Astrocyte (in vitro differentiated cells and primary cell): Measurements from ENCODE around the gene RALY. TPM values are rescaled to one million over a fixed set of nuclear protein-coding genes. Genes with fewer than 3 reads are reported as not detected.
A peak's percentile ranks its signal among the peaks of the same experiment; 100 is the strongest.

ENCODE experiments used
- DNase-seq: peaks from one replicate; pipeline ENCODE4 v3.0.0-alpha.2; 2010; ENCODE audit warnings: low read depth
- FAIRE-seq: peaks from 2 replicates; lab custom pipeline; 2011; peaks lifted over from hg19 to GRCh38; lab: Jason Lieb, UNC
- H2AFZ ChIP-seq: 2 replicates; pipeline ENCODE4 v1.6.0; 2012; ENCODE audit warnings: low read depth, low read length, inconsistent platforms
- H3K27ac ChIP-seq: 2 replicates; pipeline ENCODE4 v1.5.1; 2011; ENCODE audit warnings: low read depth, low read length, inconsistent platforms
- H3K27me3 ChIP-seq: 2 replicates; pipeline ENCODE4 v1.6.0; 2011; ENCODE audit warnings: low read length, inconsistent platforms; ENCODE audit not compliant: insufficient read depth
- H3K36me3 ChIP-seq: 2 replicates; pipeline ENCODE4 v1.5.1; 2011; ENCODE audit warnings: low read length, inconsistent platforms; ENCODE audit not compliant: insufficient read depth
- H3K4me1 ChIP-seq: 2 replicates; pipeline ENCODE4 v1.5.1; 2011; ENCODE audit warnings: low read length, inconsistent platforms; ENCODE audit not compliant: insufficient read depth
- H3K4me2 ChIP-seq: 2 replicates; pipeline ENCODE4 v1.6.0; 2012; ENCODE audit warnings: low read length, inconsistent platforms
- H3K4me3 ChIP-seq: 2 replicates; pipeline ENCODE4 v1.5.1; 2011; ENCODE audit warnings: low read depth, mild to moderate bottlenecking, low read length, inconsistent platforms; ENCODE audit not compliant: insufficient read depth
- H3K79me2 ChIP-seq: 2 replicates; pipeline ENCODE4 v1.6.0; 2012; ENCODE audit warnings: mild to moderate bottlenecking, low read length, inconsistent platforms; ENCODE audit not compliant: insufficient read depth
- H3K9ac ChIP-seq: 2 replicates; pipeline ENCODE4 v1.6.0; 2012; ENCODE audit warnings: mild to moderate bottlenecking, low read length, inconsistent platforms
- H3K9me3 ChIP-seq: 2 replicates; pipeline ENCODE4 v1.5.1; 2012; ENCODE audit warnings: low read depth, mild to moderate bottlenecking, low read length, inconsistent platforms; ENCODE audit not compliant: insufficient read depth
- H4K20me1 ChIP-seq: 2 replicates; pipeline ENCODE4 v1.6.0; 2012; ENCODE audit warnings: low read length, inconsistent platforms; ENCODE audit not compliant: insufficient read depth
- H3K27ac Mint-ChIP-seq: one replicate; pipeline ENCODE4 v1.8.0; 2021; ENCODE audit warnings: mild to moderate bottlenecking, mixed read lengths; ENCODE audit not compliant: unreplicated experiment
- H3K27me3 Mint-ChIP-seq: one replicate; pipeline ENCODE4 v1.8.0; 2021; ENCODE audit warnings: low read depth, mixed read lengths; ENCODE audit not compliant: unreplicated experiment
- H3K36me3 Mint-ChIP-seq: one replicate; pipeline ENCODE4 v1.8.0; 2021; ENCODE audit warnings: low read depth, mixed read lengths; ENCODE audit not compliant: unreplicated experiment
- H3K4me1 Mint-ChIP-seq: one replicate; pipeline ENCODE4 v1.8.0; 2021; ENCODE audit warnings: low read depth, mixed read lengths; ENCODE audit not compliant: unreplicated experiment
- H3K4me3 Mint-ChIP-seq: one replicate; pipeline ENCODE4 v1.8.0; 2021; ENCODE audit warnings: mild to moderate bottlenecking, moderate library complexity, mixed read lengths; ENCODE audit not compliant: unreplicated experiment
- H3K9me3 Mint-ChIP-seq: one replicate; pipeline ENCODE4 v1.8.0; 2021; ENCODE audit warnings: mild to moderate bottlenecking, mixed read lengths; ENCODE audit not compliant: unreplicated experiment
- EZH2 ChIP-seq: IDR thresholded peaks from 2 replicates; pipeline ENCODE4 v1.6.1; 2012; ENCODE audit warnings: mild to moderate bottlenecking, low read length, inconsistent platforms; ENCODE audit not compliant: insufficient read depth
- total RNA-seq: library from RNA; stranded (reverse); gene quantifications from 2 replicates; pipeline ENCODE4 v1.2.1, GENCODE V29; 2021
- TF ChIP-seq, protein P1 (sequence below): IDR thresholded peaks from 2 replicates; pipeline ENCODE4 v1.5.1; 2011; ENCODE audit warnings: low read depth, mild to moderate bottlenecking, inconsistent platforms, low read length, moderate library complexity; ENCODE audit not compliant: insufficient read depth

RALY gene
- total RNA-seq, 1 donor from 2014 or later, result 105 TPM

DNA sequence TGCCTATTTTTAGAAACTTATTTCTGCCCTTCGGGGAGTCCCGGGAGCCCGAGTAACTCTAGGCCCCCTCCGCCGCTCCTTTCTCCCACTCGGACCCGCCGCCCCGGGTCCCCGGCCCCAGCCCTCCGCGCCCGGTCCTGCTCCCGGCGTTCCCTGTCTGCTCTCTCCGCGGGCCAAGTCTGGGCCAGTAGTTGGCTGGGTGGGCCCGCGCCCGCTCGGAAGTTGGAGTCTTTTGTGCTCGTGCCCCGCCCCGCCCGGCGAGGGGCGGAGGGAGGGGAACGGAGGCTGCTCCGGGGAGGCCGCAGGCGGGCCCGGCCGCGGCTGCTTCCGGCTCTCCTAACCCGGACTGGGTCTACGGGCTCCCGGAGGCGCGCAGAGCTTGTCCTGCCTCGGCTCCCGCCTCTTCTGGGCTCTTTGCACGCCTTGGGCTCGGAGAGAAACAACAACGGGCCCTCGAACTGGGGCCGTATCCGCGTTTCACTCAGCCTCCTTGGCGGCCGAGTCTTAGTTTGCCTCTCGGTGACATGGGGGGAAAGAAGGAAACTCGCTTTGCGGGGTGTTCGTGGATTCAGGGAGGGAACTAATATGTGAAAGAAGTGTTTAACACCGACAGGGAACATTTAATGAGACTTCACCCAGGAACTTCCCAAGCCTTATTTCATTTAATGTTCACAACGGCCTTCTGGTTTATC lies 657 bp downstream of the RALY start:
- Mint-ChIP-seq H3K27ac (peak overlapping the region; percentile 77), H3K9me3 (peaks cover 1% of the 10 kb centered on the region), H3K27me3 (no peaks in the 10 kb centered on the region), H3K36me3 (peaks cover 10% of the 10 kb centered on the region), H3K4me1 (peaks cover 15% of the 10 kb centered on the region), H3K4me3 (peak overlapping the region; percentile 95)
- no peaks in the 10 kb centered on the region for H3K36me3 ChIP-seq
- H4K20me1 ChIP-seq, result peaks cover 49% of the 10 kb centered on the region
- peak overlapping the region; percentile 67 for H2AFZ ChIP-seq
- no peak for TF ChIP-seq EZH2
- TF ChIP-seq, protein P1, sequence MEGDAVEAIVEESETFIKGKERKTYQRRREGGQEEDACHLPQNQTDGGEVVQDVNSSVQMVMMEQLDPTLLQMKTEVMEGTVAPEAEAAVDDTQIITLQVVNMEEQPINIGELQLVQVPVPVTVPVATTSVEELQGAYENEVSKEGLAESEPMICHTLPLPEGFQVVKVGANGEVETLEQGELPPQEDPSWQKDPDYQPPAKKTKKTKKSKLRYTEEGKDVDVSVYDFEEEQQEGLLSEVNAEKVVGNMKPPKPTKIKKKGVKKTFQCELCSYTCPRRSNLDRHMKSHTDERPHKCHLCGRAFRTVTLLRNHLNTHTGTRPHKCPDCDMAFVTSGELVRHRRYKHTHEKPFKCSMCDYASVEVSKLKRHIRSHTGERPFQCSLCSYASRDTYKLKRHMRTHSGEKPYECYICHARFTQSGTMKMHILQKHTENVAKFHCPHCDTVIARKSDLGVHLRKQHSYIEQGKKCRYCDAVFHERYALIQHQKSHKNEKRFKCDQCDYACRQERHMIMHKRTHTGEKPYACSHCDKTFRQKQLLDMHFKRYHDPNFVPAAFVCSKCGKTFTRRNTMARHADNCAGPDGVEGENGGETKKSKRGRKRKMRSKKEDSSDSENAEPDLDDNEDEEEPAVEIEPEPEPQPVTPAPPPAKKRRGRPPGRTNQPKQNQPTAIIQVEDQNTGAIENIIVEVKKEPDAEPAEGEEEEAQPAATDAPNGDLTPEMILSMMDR, result no peak
- H3K4me2 ChIP-seq, result peak overlapping the region; percentile 85
- H3K9me3 ChIP-seq, result no peaks in the 10 kb centered on the region
- peak overlapping the region; percentile 91 for H3K4me3 ChIP-seq
- peak overlapping the region; percentile 85 for H3K27ac ChIP-seq
- peaks cover 55% of the 10 kb centered on the region for H3K79me2 ChIP-seq
- peaks cover 21% of the 10 kb centered on the region for H3K4me1 ChIP-seq
- FAIRE-seq (no peak), DNase-seq (peak; percentile 54)
- H3K9ac ChIP-seq, result peak overlapping the region; percentile 94
- H3K27me3 ChIP-seq, result no peaks in the 10 kb centered on the region

DNA sequence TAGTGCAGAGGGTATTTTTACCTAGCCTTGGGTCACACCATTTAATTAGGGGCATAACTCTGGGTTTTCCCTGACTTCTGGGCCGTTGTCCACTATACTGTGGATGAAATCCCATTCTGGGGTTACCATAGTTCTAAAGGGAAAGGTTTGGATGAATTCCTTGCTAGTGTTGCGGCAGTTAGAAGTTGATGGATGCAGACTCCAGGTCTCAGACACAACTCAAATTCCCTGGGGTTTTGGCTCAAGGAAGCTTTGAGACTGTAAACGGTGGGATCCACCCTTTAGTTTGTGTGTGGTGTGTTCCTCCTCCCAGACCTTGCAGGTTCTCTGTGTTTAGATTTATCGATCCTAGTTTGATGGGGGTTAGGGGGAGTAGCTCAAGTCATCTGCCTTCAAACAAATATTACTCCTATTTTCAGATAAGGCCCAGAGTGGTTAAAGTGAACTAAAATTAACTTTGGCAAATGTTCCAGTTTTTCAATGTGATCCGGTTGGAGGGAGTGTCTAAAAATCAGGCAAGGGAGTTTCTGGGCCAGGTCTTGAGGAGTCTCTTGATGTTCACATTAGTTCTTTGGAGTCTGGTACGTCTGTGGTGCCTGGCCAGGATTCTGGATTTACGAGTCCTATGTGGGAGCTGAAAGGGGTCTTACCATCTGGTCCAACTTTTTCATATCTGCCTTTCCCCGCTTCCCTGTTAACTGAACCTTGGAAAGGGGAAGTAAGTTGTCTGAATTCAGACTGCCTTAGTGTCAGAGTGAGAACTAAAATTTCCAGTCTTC lies 1.5 kb downstream of the RALY start:
- peaks cover 15% of the 10 kb centered on the region for H3K4me1 Mint-ChIP-seq
- no peak for FAIRE-seq
- peak overlapping the region; percentile 91 for H3K4me3 ChIP-seq
- peaks cover 57% of the 10 kb centered on the region for H4K20me1 ChIP-seq
- peaks cover 64% of the 10 kb centered on the region for H3K79me2 ChIP-seq
- TF ChIP-seq EZH2, result no peak
- TF ChIP-seq, protein P1, result no peak
- no peaks in the 10 kb centered on the region for H3K36me3 ChIP-seq
- peak overlapping the region; percentile 85 for H3K27ac ChIP-seq
- no peaks in the 10 kb centered on the region for H3K9me3 Mint-ChIP-seq
- peaks cover 21% of the 10 kb centered on the region for H3K4me1 ChIP-seq
- DNase-seq, result no peak
- H3K4me2 ChIP-seq, result peak overlapping the region; percentile 85
- no peaks in the 10 kb centered on the region for H3K9me3 ChIP-seq
- peak overlapping the region; percentile 94 for H3K9ac ChIP-seq
- H3K4me3 Mint-ChIP-seq, result peak overlapping the region; percentile 95
- H3K36me3 Mint-ChIP-seq, result peaks cover 4% of the 10 kb centered on the region
- no peaks in the 10 kb centered on the region for H3K27me3 Mint-ChIP-seq
- H3K27ac Mint-ChIP-seq, result peak overlapping the region; percentile 70
- H2AFZ ChIP-seq, result no peak overlapping the region
- no peaks in the 10 kb centered on the region for H3K27me3 ChIP-seq
